Panc1 (cell line): ENCODE measurements around the gene C1orf167. TPM values are rescaled to one million over a fixed set of nuclear protein-coding genes. Genes with fewer than 3 reads are reported as not detected.

ENCODE experiments used
- ATAC-seq: fragments of 200-7000 bp; cut with Tn5 transposase; 2 replicates; pipeline ENCODE4 v1.9.1; 2020; ENCODE audit warnings: mild to moderate bottlenecking, moderate library complexity
- BruUV-seq: library from RNA; stranded (reverse); fragments of 400-500 nt; replicated peaks from 2 replicates; lab custom pipeline; 2021; lab: Mats Ljungman, UMichigan
- CTCF ChIA-PET: fragments of 300-600 bp; sonication (Branson Sonifier 250); formaldehyde crosslinking; loops from one replicate; lab custom pipeline; 2022; ENCODE audit warnings: antibody characterized with exemption; lab: Charles Lee
- POLR2A ChIA-PET: fragments of 300-600 bp; sonication (Branson Sonifier 250); formaldehyde crosslinking; loops from one replicate; lab custom pipeline; 2022; ENCODE audit warnings: antibody characterized with exemption; lab: Charles Lee
- DNase-seq: peaks from one replicate; pipeline ENCODE4 v3.0.0-alpha.2; 2010; ENCODE audit warnings: low read depth, low spot score
- H3K27ac ChIP-seq: 2 replicates; pipeline ENCODE4 v1.5.1; 2011; ENCODE audit warnings: mild to moderate bottlenecking, low read length, inconsistent platforms
- H3K27me3 ChIP-seq: fragments of 200-500 bp; sonication (Bioruptor generic); 2 replicates; pipeline ENCODE4 v1.6.0; 2014; ENCODE audit warnings: low read length, inconsistent platforms; ENCODE audit not compliant: control insufficient read depth, insufficient read depth
- H3K36me3 ChIP-seq: fragments of 200-500 bp; sonication (Bioruptor generic); 2 replicates; pipeline ENCODE4 v1.5.1; 2014; ENCODE audit warnings: inconsistent platforms, mild to moderate bottlenecking, low read length, moderate library complexity; ENCODE audit not compliant: control insufficient read depth, insufficient read depth
- H3K4me1 ChIP-seq: 2 replicates; pipeline ENCODE4 v1.5.1; 2011; ENCODE audit warnings: inconsistent platforms, mild to moderate bottlenecking, low read length, moderate library complexity; ENCODE audit not compliant: control insufficient read depth, insufficient read depth
- H3K4me3 ChIP-seq, 2 experiments: 2 replicates each; pipeline ENCODE4 v1.5.1; 2011 to 2012; ENCODE audit warnings: low read depth in 2 of 2, low read length in 2 of 2, mild to moderate bottlenecking in 2 of 2, inconsistent platforms in 1 of 2, moderate library complexity in 1 of 2
- H3K9me3 ChIP-seq: fragments of 200-500 bp; sonication (Bioruptor generic); 2 replicates; pipeline ENCODE4 v1.5.1; 2014; ENCODE audit warnings: low read depth, mild to moderate bottlenecking, inconsistent platforms, low read length, moderate library complexity; ENCODE audit not compliant: control insufficient read depth, insufficient read depth
- CTCF ChIP-seq: fragments of 450-650 bp; IDR thresholded peaks from 2 replicates; pipeline ENCODE4 v1.5.1; 2017; ENCODE audit warnings: mild to moderate bottlenecking
- POLR2AphosphoS5 ChIP-seq: IDR thresholded peaks from 2 replicates; pipeline ENCODE4 v1.6.1; 2012; ENCODE audit warnings: mild to moderate bottlenecking, low read depth, low read length, moderate library complexity
- REST ChIP-seq, 2 experiments: IDR thresholded peaks; 2 replicates each; pipeline ENCODE4 v1.6.1; 2011 to 2012; ENCODE audit warnings: low read depth in 2 of 2, control low read depth in 1 of 2, low read length in 1 of 2, mild to moderate bottlenecking in 1 of 2, moderate library complexity in 1 of 2; ENCODE audit not compliant: insufficient read depth in 1 of 2
- SIN3A ChIP-seq: IDR thresholded peaks from 2 replicates; pipeline ENCODE4 v1.6.1; 2012; ENCODE audit warnings: low read depth, mild to moderate bottlenecking, low read length, moderate library complexity, borderline replicate concordance; ENCODE audit not compliant: insufficient read depth
- TCF7L2 ChIP-seq: IDR thresholded peaks from 2 replicates; pipeline ENCODE4 v1.6.1; 2011; ENCODE audit warnings: mild to moderate bottlenecking, low read depth, low read length, inconsistent platforms
- in situ Hi-C: cut with HindIII; loops from 2 replicates; pipeline ENCODE4 v1.10.0; 2016; ENCODE audit warnings: low sequenced_read_pairs, low pct_unique_long_range_greater_than_20kb
- intact Hi-C: fragments of 100-400 bp; cut with micrococcal nuclease; formaldehyde crosslinking; loops from one replicate; pipeline ENCODE4 v1.10.0; 2022; ENCODE audit not compliant: unreplicated experiment
- total RNA-seq: library from RNA; stranded (reverse); gene quantifications from one replicate; pipeline ENCODE4 v1.2.1, GENCODE V29; 2021; ENCODE audit not compliant: unreplicated experiment

The C1orf167 gene
- total RNA-seq, 1 experiment from 2014 or later = not detected

- no TSS peak for BruUV-seq
- Histone ChIP-seq H3K4me3 (no peak overlapping the region), H3K4me1 (no peaks in the 10 kb centered on the region), H3K27me3 (no peaks in the 10 kb centered on the region), H3K27ac (no peak overlapping the region), H3K9me3 (no peaks in the 10 kb centered on the region), H3K36me3 (no peaks in the 10 kb centered on the region)
- ChIA-PET POLR2A (interaction anchor here (0.6 to 0.9 kb wide), 3 partner anchors 10 to 115 kb away, joined by 4 to 14 read pairs (median 11); no protein-coding TSS in a partner anchor), CTCF (interaction anchor here (0.7 kb wide), 1 partner anchor 102 kb away, joined by 14 read pairs; no protein-coding TSS in a partner anchor)
- intact Hi-C loops = no loop called here
- no peak for ATAC-seq
- no peak for TF ChIP-seq TCF7L2
- no peak for DNase-seq
- in situ Hi-C loops = no loop called here
Measured at GRCh38 chr1:11777658-11778322, 15.8 kb downstream of the C1orf167 start.

- Histone ChIP-seq H3K36me3 (no peaks in the 10 kb centered on the region), H3K4me1 (no peaks in the 10 kb centered on the region), H3K27me3 (no peaks in the 10 kb centered on the region), H3K27ac (no peak overlapping the region), H3K4me3 (no peak overlapping the region), H3K9me3 (no peaks in the 10 kb centered on the region)
- intact Hi-C loops (no loop called here), in situ Hi-C loops (no loop called here)
- ChIA-PET POLR2A (interaction anchor here (0.6 to 0.9 kb wide), 3 partner anchors 11 to 114 kb away, joined by 4 to 14 read pairs (median 11); no protein-coding TSS in a partner anchor), CTCF (no interaction called here)
- TF ChIP-seq TCF7L2 = no peak
- TF ChIP-seq REST (IDR thresholded peaks at IDR 0.05; ENCODE audit: insufficient read depth in 1 of 2, low read depth in 2 of 2, low read length in 1 of 2) = no peak
- no peak for TF ChIP-seq POLR2AphosphoS5
- no peak for TF ChIP-seq SIN3A
- no peak for TF ChIP-seq CTCF
- BruUV-seq = no TSS peak
- no peak for DNase-seq
- no peak for ATAC-seq
Measured at GRCh38 chr1:11778336-11778735, 16.3 kb downstream of the C1orf167 start.
